Effector CD4-positive, alpha-beta T cell (primary cell): ENCODE measurements around the gene MEST.
"Not testable (repeated sequence)": the region's sequence is repeated elsewhere in the genome, so short reads cannot be mapped to it uniquely, and the experiment has no call there.

Experiments used
- DNase-seq: peaks from one replicate; pipeline ENCODE4 v3.0.0-alpha.2; 2020

MEST gene

DNA sequence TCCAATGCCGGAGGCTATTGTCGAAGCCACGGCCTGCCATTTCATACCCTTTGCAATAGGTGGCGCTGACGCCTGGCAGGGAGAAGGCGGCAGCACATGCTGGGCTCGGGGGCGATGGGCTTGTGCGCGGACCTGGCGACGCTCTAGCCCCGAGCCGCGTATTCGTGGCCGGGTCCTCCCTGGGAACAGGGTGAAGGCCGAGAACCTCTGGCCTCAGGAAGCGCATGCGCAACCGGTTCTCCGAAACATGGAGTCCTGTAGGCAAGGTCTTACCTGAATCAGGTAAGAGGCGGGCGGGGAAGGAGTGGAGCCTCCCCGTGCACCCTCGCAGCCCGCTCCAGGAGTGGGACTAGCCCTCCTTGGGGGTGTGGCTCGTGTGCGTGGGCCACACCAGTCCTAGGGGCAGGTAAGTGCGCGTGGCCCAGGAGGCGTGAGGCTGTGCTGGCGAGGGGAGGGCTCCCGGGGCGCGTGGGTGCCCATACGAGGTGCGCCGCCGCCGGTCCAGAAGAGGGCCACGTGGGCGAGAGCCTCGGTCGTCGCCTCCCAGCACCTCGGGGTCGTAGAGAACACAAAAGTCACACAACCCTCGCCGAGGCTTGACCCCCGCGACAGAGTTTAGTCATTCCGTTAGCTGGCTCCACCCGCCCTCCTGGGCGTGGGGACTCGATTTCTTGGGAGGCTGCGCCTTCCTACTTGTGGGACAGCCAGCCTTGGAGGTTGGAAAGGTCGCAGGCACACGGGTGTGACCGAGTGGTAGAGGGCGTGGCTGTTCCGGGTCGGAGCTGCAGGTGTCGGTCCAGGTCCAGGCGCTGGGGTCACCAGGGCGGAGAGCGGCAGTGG, 5.6 kb upstream of the MEST start:
- peak; percentile 43 for DNase-seq

DNA sequence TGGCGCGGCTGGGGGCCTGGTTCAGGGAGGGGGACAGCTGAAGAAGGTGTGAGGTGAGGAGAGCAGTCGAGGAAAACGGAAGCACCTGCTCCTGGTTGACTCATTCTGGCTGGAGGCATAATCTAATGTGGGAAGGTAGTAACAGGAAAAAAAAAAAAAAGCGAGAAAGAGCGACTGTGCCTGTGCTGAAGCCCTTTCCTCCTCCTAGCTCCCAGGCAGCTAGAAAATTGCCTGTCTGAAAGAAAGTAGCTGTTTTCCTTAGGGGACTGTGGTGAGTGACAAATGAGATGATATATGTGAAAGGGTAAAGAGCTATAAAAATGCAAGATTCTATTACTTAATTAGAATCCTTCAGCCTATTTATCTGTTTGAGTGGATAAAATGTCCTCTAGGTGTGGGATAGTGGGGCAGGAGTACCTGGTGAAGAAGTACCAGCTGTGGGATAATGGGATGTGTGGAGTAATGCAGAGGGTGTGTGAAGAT, 4.9 kb upstream of the MEST start:
- DNase-seq: no peak

DNA sequence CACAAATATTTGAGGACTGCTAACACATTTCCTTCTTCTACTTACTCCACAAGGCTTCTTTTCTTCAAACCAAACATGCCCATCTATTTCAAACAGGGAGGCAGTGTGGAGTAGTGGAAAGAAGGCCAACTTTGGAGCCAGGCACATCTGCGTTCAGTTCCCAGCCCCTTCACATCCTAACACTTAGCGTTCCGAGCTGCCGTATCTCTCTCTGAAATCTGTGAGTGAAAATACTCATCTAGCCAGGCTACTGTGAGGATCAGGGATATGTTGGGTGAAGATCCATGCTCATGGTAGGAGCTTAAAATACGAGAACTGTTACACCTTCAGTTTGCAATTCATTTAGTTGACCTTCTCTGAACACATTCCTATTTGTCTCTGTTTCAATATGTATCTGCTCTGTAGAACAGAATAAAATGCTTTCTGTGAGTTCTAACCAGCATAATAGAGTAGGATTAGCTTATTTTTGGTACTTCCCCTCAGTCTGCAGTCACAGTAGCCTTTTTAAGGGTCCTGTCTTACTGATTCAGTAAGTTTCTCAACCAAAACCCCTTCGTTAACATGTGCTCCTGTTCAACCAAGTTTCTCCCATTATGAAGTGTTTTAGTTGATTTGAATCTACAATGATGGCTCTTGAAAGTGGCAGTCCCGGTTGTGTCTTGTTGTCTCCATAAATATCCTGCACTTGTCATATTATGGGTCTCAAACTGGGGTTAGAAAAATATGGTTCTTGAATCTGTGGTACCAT, 3.3 kb upstream of the MEST start:
- DNase-seq: no peak

DNA sequence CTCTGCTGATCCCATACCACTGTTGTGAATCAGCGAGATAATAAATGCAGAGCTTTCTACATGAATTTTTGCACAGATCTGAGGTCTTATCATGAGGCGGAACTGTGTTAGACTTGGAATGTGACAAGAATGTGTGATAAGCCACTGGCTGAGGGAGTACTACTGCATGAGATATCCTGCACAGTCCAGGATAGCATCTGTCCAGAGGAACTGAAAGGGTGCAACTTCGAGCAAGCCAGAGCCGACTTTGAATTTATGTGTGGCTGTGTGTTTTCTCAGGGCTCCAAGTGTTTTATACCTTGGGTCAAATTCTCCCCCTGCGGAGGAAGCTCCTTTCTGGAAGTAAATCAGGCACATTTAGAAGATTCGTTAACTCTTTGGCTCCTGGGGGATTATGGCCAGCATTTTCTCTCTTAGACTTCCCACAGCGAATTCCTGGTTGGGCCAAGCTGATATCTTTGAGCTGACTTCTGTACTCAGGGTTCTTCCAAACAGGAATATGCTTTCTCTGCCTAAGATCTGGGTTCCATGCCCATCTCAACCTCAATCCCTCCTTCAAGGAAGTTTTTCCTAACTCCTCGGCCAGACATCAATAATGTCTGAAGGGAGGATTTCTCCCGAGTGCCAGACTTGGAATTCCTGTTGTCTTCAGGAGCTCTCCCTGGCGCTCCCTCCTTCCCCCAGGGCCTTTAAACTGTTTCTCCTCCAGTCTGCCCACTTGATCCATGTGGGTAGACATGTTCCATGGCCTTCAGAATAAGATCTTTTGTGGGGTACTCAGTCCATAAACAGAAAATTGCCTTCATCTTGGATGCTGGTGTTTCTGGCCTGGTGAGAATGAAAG, 2.5 kb upstream of the MEST start:
- no peak for DNase-seq

DNA sequence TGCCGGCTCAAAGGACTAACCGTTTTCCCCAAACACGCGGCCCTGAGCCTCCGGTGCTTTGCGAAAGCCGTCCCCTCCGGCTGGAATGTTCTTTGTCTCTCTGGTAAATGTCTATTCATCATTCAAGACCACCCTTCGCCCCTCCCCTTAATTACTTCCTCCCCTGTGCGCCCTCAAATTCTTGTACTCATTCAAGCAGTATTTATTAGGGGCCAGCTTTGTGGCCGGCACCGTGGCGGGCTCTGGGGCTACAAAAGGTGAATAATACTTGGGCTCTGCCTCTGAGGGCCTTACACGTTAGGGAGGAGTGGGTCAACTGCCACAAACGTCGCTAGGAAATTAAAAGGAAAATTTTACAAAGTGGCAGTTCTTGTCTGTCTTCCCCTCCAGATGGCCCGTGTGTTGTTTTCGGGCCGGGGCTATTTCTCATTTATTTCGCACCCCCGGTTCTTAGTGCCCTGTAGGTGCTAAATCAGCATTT, 1.5 kb upstream of the MEST start:
- DNase-seq: no peak

DNA sequence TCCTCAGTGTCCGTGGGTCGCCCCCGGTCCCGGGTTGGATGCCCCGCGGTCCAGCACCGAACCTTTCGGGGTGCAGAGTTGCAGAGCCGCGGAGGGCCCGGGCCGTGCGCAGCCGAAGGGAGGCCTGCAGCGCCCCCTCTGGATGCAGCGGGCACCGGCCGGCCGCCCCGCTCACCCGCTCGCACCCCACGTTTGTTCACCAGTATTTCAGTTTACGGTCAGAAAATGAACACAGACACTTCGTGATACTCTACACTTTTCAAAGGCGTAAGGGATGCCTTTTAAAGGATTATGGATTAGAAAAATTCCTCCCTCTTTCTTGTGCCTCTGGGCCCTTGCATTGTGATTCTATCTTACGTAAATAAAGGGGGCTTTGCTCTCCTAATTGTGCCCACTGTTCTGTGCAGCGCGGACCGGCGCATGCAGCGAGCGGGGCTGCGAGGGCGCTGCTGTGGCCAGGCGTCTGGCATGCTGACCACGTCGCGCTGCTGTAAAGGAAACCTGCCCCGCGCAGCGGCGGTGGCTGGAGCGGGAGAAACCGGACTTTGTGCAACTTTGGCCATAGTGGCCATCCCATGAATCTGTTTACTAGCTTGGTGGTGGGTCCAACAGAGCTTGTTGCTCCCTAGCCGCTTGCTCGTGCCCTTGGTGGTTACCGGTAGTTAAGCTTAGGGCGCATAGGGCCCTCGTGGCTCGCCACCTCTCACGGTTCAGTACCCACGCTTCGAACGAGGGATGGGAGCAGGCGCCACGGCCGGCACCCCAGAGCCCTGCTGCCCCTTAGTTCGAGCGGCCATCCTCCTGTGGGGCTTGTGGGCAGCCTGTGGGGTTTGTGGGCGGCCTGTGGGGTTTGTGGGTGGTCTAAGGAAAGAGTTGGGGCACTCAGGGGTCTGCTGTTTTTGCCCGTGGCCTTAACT, 739 bp upstream of the MEST start:
- no peak for DNase-seq

DNA sequence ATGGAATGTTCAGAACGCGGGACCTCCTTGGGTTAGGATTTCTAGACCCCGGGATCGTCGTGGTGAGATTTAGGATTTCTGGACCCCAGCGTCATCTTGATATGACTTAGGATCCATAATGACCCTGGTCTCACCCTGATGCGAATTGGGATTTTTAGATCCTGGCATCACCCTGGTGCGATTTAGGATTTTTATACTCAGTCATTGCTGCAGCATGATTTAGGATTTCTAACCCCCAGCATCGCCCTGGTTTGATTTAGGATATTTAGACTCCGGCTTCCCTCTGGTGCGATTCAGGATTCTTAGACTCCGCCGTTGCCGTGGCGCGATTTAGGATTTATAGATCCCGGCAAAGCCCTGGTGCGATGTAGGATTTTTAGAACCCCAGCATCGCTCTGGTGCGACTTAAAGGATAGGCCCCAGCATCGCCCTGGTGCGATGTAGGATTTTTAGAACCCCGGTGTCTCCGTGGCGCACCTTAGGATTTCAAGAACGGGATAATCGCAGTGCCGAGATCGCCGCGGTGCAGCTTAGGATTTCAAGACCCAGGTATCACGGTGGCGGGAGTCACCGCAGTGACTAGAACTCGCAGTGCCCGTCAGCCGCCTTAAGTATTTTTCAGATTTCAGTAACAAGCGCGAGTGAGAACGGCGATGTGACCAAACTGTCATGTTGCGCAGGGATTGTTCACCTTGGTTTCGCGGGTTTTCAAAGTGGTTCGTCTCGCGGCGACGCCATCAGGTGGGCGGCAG, 814 bp downstream of the MEST start:
- no peak for DNase-seq

DNA sequence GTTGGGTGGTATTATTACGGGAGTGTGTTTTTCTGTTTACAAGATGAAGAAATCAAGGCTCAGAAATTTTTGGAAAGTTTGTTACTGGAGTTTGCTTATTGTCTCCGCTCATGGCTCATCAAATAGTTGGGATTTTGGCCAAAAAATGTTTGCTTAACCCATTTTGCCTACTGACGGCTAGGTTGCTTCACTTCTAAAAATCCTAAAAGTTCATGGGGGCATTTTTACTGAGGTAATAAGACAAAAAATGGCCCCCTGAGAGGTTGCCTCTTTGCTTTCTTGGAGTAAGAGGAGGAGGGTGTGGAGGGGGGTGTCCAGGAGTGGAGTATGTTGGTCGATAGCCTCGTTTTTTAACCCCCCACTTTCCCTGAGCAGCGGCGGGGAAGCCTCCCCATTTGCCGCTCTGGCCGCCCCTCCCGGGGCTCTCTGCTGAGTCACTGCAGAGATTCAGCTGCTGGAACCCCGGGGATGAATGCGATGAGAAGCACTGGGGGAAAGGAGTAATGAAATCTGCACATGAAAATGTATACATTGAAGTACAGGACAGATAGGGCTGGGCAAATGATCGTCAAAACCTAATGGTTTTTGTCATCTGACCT, 1.5 kb downstream of the MEST start:
- no peak for DNase-seq

DNA sequence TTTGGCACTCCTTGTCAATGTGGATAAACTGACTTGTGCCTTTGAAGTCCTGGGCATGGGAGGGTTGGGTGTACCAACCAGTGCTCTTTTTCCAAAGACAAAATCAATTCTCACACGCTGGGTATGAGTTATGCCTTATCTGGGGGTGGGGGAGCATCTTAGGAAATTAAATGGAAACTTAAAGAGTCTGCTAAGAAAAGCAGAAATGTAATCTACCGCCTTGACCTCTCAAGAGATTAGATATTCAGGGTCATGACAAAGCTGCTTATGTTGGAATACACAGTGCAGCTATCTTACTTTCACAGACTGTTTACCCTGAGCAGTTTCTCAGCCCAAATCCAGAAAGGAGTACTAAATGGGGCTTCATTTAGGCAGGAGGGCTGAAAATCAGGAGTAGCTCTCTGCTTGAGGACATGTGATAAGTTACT, 2.6 kb downstream of the MEST start:
- DNase-seq: no peak

DNA sequence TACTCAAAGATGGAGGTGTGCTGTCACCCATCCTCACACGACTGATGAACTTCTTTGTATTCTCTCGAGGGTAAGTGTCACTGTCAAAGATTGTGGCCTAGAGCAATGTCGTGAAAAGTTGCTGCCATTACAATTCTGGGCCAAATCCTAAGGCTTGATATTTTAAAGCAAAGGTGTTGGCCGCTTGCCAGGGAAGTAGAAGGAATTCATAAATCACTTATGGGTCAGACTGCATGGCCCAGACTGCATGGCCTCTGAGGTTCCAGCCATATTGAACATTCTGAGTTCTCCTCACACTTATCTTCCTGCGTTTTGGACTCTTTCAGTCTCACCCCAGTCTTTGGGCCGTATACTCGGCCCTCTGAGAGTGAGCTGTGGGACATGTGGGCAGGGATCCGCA, 8.6 kb downstream of the MEST start:
- no peak for DNase-seq

DNA sequence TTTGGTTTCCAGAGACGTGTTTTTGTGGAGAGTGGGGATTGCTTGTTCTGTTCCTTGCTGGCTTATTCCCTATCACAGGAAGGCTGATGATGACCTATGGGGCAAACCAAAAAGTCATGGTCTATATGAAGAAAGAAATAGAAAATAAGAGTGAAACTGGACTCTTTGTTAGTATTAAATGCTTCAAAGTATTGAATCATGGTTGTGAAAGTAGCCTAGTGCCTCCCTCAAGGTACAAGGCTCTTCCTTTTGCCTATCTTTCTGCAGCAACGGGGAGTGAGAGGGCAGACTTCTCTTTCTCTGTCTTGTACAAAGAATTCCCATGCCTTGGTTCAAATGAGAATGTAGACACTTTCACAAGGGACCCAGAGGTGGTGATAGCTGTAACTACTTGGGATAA, 9.0 kb downstream of the MEST start:
- DNase-seq: no peak

DNA sequence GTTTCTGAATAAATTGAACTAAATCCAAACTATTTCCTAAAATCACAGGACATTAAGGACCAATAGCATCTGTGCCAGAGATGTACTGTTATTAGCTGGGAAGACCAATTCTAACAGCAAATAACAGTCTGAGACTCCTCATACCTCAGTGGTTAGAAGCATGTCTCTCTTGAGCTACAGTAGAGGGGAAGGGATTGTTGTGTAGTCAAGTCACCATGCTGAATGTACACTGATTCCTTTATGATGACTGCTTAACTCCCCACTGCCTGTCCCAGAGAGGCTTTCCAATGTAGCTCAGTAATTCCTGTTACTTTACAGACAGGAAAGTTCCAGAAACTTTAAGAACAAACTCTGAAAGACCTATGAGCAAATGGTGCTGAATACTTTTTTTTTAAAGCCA, 13.9 kb downstream of the MEST start:
- no peak for DNase-seq

DNA sequence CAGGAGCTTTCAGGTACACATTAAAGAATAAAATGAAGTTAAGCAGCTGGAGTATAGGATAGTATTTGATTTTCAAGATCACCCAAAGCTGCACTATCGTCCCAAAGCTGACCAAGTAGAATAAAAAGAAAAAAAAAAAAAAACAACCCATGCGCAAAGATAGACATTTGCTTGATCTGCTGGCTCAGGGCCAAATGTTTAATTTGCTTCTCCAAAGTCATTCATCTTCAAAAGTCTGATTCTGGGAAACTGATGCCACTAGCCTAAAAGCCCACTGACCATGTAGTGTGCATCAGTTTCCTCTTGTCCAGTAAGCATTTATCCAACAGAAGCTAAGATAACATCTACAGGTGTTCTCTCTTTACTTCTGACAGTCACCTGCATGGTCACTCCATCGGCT, 14.5 kb downstream of the MEST start:
- DNase-seq: no peak

DNA sequence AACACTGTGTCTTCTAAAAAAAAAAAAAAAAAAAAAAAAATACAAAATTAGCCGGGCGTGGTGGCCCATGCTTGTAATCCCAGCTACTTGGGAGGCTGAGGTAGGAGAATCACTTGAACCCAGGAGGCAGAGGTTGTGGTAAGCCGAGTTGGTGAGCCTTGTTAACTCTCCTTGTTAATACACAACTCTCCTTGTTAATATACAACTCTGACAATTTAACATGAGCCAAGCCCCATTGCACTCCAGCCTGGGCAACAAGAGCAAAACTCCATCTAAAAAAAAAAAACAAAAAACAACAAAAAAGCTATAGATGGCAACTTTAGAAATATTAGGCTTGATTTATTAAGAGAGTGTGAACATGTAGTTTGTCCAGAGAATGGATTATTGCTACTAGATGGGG, 20.2 kb downstream of the MEST start:
- DNase-seq: not testable (repeated sequence)

DNA sequence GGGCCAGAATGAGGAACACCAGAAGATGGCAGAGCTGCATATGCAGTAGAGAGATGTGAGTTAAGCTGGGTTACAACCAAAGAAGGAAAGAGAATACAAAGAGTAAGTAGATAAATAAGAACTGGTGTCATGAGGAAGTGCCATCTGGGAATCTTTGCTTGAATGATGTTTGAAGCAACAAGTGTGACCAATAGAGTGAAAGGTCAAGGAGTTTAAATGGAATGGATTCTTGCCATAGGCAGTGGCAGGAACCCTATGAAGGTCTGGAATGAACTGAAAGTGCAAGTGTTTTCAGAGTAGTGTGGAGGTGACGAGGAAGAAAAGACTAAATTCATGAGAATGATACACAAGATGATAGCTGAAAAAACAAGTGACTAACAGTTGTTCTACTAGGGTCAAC, 21.6 kb downstream of the MEST start:
- no peak for DNase-seq

DNA sequence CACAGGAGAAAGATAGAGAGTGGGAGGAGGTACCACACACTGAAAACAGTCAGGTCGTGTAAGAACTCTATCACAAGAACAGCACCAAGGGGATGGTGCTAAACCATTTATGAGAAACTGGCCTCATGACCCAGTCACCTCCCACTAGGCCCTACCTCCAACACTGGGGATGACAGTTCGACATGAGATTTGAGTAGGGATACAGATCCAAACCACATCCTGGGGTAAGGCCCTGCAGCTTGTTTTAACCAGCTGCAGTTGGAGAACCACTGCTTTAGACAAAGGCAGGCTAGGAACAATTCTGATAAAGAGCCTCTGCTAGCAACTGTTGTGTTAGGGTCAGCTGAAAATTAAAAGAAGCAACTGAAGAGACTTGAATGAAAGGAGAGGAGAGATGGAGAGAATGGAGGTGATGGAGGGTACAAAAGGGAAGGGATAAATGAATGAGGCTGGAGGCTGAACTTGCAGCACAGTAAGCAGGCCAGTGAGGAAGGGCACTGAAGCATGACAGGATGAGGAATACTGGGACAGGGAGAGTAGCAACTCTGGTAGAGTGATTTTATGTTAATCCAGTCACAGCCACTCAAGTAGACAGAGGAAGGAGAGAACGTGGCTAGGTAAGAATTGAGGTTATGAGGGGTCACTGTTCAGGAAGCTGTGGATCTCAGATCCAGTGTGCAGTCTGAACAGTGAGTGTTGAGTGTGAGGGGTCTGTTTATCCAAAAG, 23.6 kb downstream of the MEST start:
- DNase-seq: no peak

DNA sequence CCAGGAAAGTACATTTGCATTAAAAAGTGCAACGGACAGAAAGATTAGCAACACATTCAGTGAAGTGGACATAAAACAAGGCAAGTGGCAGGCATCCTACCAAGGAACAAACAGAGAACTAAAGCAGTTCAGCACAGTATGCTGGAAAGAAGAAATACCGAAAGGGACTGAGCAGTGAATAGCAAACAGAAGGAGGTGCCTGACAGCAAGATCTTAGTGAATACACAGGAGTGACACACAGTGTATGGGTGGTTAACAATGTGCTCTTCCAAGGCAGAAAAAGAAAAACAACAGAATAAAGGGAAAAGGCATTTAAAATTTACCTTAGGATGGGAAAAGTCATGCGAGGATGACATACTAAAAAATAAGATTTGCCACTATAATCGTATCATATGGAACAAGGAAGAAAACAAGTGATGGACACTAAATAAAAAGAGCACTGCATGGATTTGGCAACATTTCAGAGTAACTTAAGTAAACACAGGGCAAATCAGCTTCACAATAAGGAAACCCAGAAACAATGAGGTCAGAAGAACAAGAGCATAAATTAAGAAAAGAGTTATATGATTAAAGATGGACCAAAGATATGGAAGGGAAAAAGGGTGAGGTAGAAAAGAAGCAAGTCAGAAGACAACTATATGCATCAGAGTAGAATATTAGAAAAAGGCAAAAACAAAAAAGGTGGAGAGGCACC, 29.5 kb downstream of the MEST start:
- no peak for DNase-seq

DNA sequence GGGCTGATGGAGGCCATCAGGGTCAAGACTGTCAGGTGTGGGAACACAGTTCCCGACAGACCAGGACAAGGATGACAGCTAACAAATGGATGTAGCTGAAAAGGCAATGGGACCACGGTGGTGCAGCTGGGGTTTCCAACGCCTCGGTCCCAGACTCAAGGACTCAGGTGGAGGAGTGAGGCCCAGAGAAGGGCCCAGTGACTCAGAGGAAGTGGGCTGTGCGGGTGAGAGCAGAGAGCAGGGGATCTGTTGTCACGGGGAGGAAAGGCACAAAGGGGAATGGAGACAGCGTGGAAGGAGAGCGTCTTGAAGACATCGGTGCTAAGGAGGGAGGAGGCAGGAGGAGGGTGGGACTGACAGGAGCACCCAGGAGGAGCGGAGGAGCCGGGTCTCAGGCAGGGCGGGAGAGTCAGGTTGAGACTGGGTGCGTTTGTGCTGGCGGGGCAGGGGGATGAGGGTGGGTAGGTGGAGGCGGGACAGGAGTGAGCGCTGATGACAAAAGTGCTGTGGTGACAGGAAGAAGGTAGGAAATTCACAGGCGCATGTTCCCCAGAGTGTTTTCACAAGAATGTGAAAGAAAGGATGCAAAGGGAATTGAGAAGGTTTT, 31.7 kb downstream of the MEST start:
- DNase-seq: not testable (repeated sequence)

DNA sequence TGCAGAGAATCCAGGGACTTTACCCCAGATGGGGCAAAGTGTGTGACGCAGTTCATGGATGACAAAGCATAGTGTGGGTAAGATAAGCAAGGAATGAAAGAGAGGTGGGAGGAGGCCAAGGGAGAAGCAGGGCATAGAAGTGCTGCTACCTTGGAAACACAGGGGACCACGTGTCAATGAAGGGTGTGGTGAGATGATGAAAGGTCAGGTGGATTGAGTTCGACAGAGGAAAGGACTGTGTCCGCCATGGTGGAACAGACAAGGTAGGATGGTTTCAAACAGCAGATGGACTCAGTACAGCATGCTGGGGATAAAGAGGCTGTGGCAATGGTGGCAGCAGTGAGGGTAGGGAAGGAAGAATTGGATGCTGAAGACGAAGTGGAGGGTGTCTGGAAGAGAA, 32.7 kb downstream of the MEST start:
- DNase-seq: no peak
